Measurements from ENCODE around the gene ACY1.

The ACY1 gene

GRCh38 chr3:51974277-51974962 lies 8.9 kb upstream of the ACY1 start:
- Histone ChIP-seq H3K9me3 (ENCODE audit: control insufficient read depth in 2 of 2, low read length in 2 of 2) (no peaks in the 10 kb centered on the region), H3K27ac (ENCODE audit: low read depth in 2 of 2, low read length in 2 of 2) (peak overlapping the region; percentile 87 to 95), H3K4me3 (ENCODE audit: low read length in 2 of 2) (peak overlapping the region; percentile 90 to 95), H3K27me3 (ENCODE audit: control insufficient read depth in 2 of 2, insufficient read depth in 2 of 2, low read length in 2 of 2) (no peaks in the 10 kb centered on the region), H3K9ac (ENCODE audit: low read depth in 1 of 2, low read length in 2 of 2) (peak overlapping the region; percentile 92 to 96), H3K36me3 (ENCODE audit: control insufficient read depth in 2 of 2, insufficient read depth in 2 of 2, low read length in 2 of 2) (peaks cover 0 to 4% of the 10 kb centered on the region in 2 donors), H3K4me1 (ENCODE audit: control insufficient read depth in 2 of 2, insufficient read depth in 2 of 2, low read length in 2 of 2) (peaks cover 16 to 18% of the 10 kb centered on the region in 2 donors)

DNA sequence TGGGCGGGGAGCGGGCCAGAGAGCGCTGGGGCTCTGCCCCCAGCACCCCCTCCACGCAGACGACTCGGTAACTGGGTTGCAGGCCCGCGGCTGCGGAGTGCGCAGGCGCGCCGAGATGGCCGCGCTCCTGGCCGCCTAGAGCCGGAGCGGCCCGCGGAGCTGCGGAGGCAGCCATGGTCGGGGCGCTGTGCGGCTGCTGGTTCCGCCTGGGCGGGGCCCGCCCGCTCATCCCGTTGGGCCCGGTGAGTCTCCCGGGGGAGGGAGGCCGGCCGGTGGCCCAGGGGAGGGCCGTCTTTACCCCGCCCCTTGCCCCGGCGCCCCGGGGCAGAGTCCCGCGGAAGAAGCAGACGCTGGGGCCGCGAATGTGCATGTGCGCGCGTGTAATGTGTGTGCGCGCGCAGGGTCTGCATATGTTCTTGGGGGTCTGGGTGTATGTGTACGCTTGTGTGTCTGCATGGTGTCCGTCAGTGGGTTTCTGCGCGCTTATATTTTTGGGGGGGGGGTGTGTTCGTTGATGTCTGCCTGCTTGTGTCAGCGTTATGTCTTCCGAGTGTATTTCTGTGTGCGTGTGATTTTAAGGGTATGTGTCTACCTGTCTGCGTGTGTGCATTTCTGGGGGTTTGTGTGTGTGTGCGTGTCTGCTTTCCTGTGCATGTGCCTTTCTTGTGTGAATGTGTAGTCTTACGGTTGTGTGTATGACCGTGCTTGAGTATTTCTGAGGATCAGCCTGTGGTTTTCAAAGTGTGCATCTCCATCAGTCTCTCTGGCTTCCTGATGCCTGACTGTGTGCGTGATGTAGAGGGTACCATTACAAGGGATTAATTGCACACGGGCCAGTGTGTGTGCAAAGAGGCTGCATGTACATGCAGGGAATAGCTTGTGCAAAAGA lies 8.1 kb upstream of the ACY1 start, which contains the start of gene ABHD14A:
Gene ABHD14A, plus strand, starts transcription at position 102 of the 889 bp plus-strand sequence. Its CDS starts 72 bp downstream, at position 174.
- Histone ChIP-seq H3K4me1 (ENCODE audit: control insufficient read depth in 2 of 2, insufficient read depth in 2 of 2, low read length in 2 of 2) (peaks cover 16 to 18% of the 10 kb centered on the region in 2 donors), H3K27ac (ENCODE audit: low read depth in 2 of 2, low read length in 2 of 2) (peak within 1 kb of the TSS; percentile 87 to 95), H3K9ac (ENCODE audit: low read depth in 1 of 2, low read length in 2 of 2) (peak within 1 kb of the TSS; percentile 92 to 96), H3K9me3 (ENCODE audit: control insufficient read depth in 2 of 2, low read length in 2 of 2) (no peaks in the 10 kb centered on the region), H3K36me3 (ENCODE audit: control insufficient read depth in 2 of 2, insufficient read depth in 2 of 2, low read length in 2 of 2) (no peaks in the 10 kb centered on the region), H3K4me3 (ENCODE audit: low read length in 2 of 2) (peak within 1 kb of the TSS; percentile 90 to 95), H3K27me3 (ENCODE audit: control insufficient read depth in 2 of 2, insufficient read depth in 2 of 2, low read length in 2 of 2) (no peaks in the 10 kb centered on the region)

DNA sequence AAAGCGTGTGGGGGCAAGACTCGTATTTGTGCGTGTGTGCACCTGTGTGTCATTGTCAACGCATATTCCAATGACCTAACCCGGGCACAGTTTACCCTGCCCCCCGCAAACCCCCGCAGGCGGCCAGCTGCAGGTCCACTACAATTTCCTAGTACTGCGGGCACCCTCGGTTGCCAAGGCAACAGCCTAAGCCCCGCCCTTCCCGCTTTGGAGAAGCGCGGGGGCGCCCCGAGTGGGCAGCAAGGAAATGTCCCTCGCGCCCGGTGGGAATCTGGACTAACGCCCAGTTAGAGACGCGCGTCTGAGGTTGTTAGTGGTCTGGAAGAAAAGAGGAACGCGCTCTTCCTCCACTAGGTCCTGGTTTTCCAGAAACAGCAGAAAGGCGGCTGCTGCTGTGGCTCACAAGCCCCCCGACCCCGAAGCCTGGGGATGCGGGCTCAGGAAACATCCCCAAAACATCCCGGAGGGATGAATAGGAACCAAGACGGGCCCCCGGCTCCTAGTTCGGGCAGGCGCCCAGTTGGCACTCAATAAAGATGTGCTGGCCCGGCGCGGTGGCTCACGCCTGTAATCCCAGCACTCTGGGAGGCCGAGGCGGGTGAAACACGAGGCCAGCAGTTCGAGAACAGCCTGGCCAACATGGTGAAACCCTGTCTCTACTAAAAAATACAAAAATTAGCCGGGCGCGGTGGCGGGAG lies 7.3 kb upstream of the ACY1 start:
- H3K9ac ChIP-seq (ENCODE audit: low read depth in 1 of 2, low read length in 2 of 2) = peak overlapping the region; percentile 63 to 96
- no peak overlapping the region for H3K27ac ChIP-seq (ENCODE audit: low read depth in 2 of 2, low read length in 2 of 2)
- peak overlapping the region; percentile 90 to 95 for H3K4me3 ChIP-seq (ENCODE audit: low read length in 2 of 2)
- no peaks in the 10 kb centered on the region for H3K9me3 ChIP-seq (ENCODE audit: control insufficient read depth in 2 of 2, low read length in 2 of 2)
- no peaks in the 10 kb centered on the region for H3K36me3 ChIP-seq (ENCODE audit: control insufficient read depth in 2 of 2, insufficient read depth in 2 of 2, low read length in 2 of 2)
- peaks cover 22% of the 10 kb centered on the region in 2 donors for H3K4me1 ChIP-seq (ENCODE audit: control insufficient read depth in 2 of 2, insufficient read depth in 2 of 2, low read length in 2 of 2)
- H3K27me3 ChIP-seq (ENCODE audit: control insufficient read depth in 2 of 2, insufficient read depth in 2 of 2, low read length in 2 of 2) = no peaks in the 10 kb centered on the region

DNA sequence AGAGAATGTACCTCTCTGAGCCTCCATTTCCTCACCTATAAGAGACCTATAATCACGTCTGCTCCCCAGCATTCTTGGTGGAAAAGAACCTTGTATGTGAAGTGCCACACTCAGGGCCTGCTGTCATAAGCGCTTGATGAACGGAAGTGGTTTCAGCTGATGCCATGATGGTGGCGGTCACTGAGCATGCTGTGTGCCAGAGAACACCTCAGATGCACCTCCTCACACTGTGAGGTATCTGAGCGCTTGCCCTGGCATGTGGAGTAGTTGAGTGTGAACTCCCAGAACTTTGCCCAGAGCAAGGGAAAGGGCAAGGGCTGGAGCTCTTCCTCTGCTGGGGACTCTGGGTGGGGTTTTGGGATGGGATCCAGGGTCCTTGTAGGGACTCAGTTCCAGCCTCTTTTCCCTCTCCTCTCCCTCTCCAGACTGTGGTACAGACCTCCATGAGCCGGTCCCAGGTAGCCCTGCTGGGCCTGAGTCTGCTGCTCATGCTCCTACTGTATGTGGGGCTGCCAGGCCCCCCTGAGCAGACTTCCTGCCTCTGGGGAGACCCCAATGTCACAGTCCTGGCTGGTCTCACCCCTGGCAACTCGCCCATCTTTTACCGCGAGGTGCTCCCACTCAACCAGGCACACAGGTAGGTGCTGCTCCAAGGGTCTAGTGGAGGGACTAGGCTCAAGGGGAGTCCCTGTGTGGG lies 5.7 kb upstream of the ACY1 start:
- no peak overlapping the region for H3K4me3 ChIP-seq (ENCODE audit: low read length in 2 of 2)
- peaks cover 31 to 34% of the 10 kb centered on the region in 2 donors for H3K4me1 ChIP-seq (ENCODE audit: control insufficient read depth in 2 of 2, insufficient read depth in 2 of 2, low read length in 2 of 2)
- H3K36me3 ChIP-seq (ENCODE audit: control insufficient read depth in 2 of 2, insufficient read depth in 2 of 2, low read length in 2 of 2) = no peaks in the 10 kb centered on the region
- H3K27ac ChIP-seq (ENCODE audit: low read depth in 2 of 2, low read length in 2 of 2) = no peak overlapping the region
- H3K9me3 ChIP-seq (ENCODE audit: control insufficient read depth in 2 of 2, low read length in 2 of 2) = no peaks in the 10 kb centered on the region
- no peak overlapping the region for H3K9ac ChIP-seq (ENCODE audit: low read depth in 1 of 2, low read length in 2 of 2)
- no peaks in the 10 kb centered on the region for H3K27me3 ChIP-seq (ENCODE audit: control insufficient read depth in 2 of 2, insufficient read depth in 2 of 2, low read length in 2 of 2)

DNA sequence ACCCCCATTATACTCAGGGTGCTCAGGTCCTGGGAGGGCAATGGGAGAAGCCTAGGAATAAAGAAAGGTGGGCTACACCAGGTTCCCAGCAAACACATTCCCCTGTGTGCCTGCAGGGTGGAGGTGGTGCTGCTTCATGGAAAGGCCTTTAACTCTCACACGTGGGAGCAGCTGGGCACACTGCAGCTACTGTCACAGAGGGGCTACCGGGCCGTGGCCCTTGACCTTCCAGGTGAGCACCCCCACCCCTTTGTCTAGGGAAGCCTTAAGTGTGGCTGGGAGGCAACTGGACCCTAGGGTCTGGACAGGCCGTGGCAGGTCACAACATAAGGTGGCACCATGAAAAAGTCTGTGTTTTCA lies 5.2 kb upstream of the ACY1 start:
- Histone ChIP-seq H3K27me3 (ENCODE audit: control insufficient read depth in 2 of 2, insufficient read depth in 2 of 2, low read length in 2 of 2) (no peaks in the 10 kb centered on the region), H3K9me3 (ENCODE audit: control insufficient read depth in 2 of 2, low read length in 2 of 2) (no peaks in the 10 kb centered on the region), H3K4me3 (ENCODE audit: low read length in 2 of 2) (no peak overlapping the region), H3K4me1 (ENCODE audit: control insufficient read depth in 2 of 2, insufficient read depth in 2 of 2, low read length in 2 of 2) (peaks cover 35 to 36% of the 10 kb centered on the region in 2 donors), H3K9ac (ENCODE audit: low read depth in 1 of 2, low read length in 2 of 2) (no peak overlapping the region), H3K27ac (ENCODE audit: low read depth in 2 of 2, low read length in 2 of 2) (no peak overlapping the region), H3K36me3 (ENCODE audit: control insufficient read depth in 2 of 2, insufficient read depth in 2 of 2, low read length in 2 of 2) (no peaks in the 10 kb centered on the region)

GRCh38 chr3:51980253-51980652 lies 3.1 kb upstream of the ACY1 start:
- Histone ChIP-seq H3K9ac (ENCODE audit: low read depth in 1 of 2, low read length in 2 of 2) (no peak overlapping the region), H3K36me3 (ENCODE audit: control insufficient read depth in 2 of 2, insufficient read depth in 2 of 2, low read length in 2 of 2) (no peaks in the 10 kb centered on the region), H3K4me3 (ENCODE audit: low read length in 2 of 2) (no peak overlapping the region), H3K27me3 (ENCODE audit: control insufficient read depth in 2 of 2, insufficient read depth in 2 of 2, low read length in 2 of 2) (no peaks in the 10 kb centered on the region), H3K27ac (ENCODE audit: low read depth in 2 of 2, low read length in 2 of 2) (no peak overlapping the region), H3K4me1 (ENCODE audit: control insufficient read depth in 2 of 2, insufficient read depth in 2 of 2, low read length in 2 of 2) (peaks cover 34 to 38% of the 10 kb centered on the region in 2 donors), H3K9me3 (ENCODE audit: control insufficient read depth in 2 of 2, low read length in 2 of 2) (no peaks in the 10 kb centered on the region)

GRCh38 chr3:51982352-51982837 lies 940 bp upstream of the ACY1 start:
- H3K4me1 ChIP-seq (ENCODE audit: control insufficient read depth in 2 of 2, insufficient read depth in 2 of 2, low read length in 2 of 2) = peaks cover 44 to 45% of the 10 kb centered on the region in 2 donors
- no peaks in the 10 kb centered on the region for H3K27me3 ChIP-seq (ENCODE audit: control insufficient read depth in 2 of 2, insufficient read depth in 2 of 2, low read length in 2 of 2)
- peak overlapping the region; percentile 97 to 100 for H3K27ac ChIP-seq (ENCODE audit: low read depth in 2 of 2, low read length in 2 of 2)
- no peaks in the 10 kb centered on the region for H3K9me3 ChIP-seq (ENCODE audit: control insufficient read depth in 2 of 2, low read length in 2 of 2)
- peak overlapping the region; percentile 64 to 95 for H3K4me3 ChIP-seq (ENCODE audit: low read length in 2 of 2)
- peak overlapping the region; percentile 74 to 80 for H3K9ac ChIP-seq (ENCODE audit: low read depth in 1 of 2, low read length in 2 of 2)
- no peaks in the 10 kb centered on the region for H3K36me3 ChIP-seq (ENCODE audit: control insufficient read depth in 2 of 2, insufficient read depth in 2 of 2, low read length in 2 of 2)

- H3K27me3 ChIP-seq (ENCODE audit: control insufficient read depth in 2 of 2, insufficient read depth in 2 of 2, low read length in 2 of 2) = no peaks in the 10 kb centered on the region
- H3K27ac ChIP-seq (ENCODE audit: low read depth in 2 of 2, low read length in 2 of 2) = peak overlapping the region; percentile 97 to 100
- H3K36me3 ChIP-seq (ENCODE audit: control insufficient read depth in 2 of 2, insufficient read depth in 2 of 2, low read length in 2 of 2) = peaks cover 0 to 1% of the 10 kb centered on the region in 2 donors
- no peaks in the 10 kb centered on the region for H3K9me3 ChIP-seq (ENCODE audit: control insufficient read depth in 2 of 2, low read length in 2 of 2)
- peak overlapping the region; percentile 64 to 95 for H3K4me3 ChIP-seq (ENCODE audit: low read length in 2 of 2)
- peak overlapping the region; percentile 74 to 80 for H3K9ac ChIP-seq (ENCODE audit: low read depth in 1 of 2, low read length in 2 of 2)
- H3K4me1 ChIP-seq (ENCODE audit: control insufficient read depth in 2 of 2, insufficient read depth in 2 of 2, low read length in 2 of 2) = peaks cover 44 to 45% of the 10 kb centered on the region in 2 donors
Observed at GRCh38 chr3:51983578-51984268, 388 bp downstream of the ACY1 start.

DNA sequence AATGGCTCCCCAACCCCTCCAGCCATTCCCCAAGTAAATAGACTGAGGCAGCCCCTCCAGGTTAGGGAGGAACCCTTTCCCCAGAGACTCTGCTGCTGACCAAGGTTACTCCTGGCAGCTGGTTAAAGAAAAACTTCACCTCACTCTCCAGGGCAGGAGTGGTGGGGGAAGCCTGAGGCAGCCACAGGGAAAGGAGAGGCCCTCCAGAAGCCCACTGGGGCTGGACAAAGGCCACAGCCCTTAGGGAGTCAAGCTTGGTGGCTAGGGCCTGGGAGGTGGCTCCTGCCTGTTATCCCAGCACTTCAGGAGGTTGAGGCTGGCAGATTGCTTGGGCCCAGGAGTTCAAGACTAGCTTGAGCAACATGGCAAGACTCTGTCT lies 923 bp downstream of the ACY1 start:
- peak overlapping the region; percentile 74 to 80 for H3K9ac ChIP-seq (ENCODE audit: low read depth in 1 of 2, low read length in 2 of 2)
- peak overlapping the region; percentile 97 to 100 for H3K27ac ChIP-seq (ENCODE audit: low read depth in 2 of 2, low read length in 2 of 2)
- no peaks in the 10 kb centered on the region for H3K27me3 ChIP-seq (ENCODE audit: control insufficient read depth in 2 of 2, insufficient read depth in 2 of 2, low read length in 2 of 2)
- H3K9me3 ChIP-seq (ENCODE audit: control insufficient read depth in 2 of 2, low read length in 2 of 2) = no peaks in the 10 kb centered on the region
- peaks cover 44 to 45% of the 10 kb centered on the region in 2 donors for H3K4me1 ChIP-seq (ENCODE audit: control insufficient read depth in 2 of 2, insufficient read depth in 2 of 2, low read length in 2 of 2)
- H3K36me3 ChIP-seq (ENCODE audit: control insufficient read depth in 2 of 2, insufficient read depth in 2 of 2, low read length in 2 of 2) = peaks cover 0 to 3% of the 10 kb centered on the region in 2 donors
- H3K4me3 ChIP-seq (ENCODE audit: low read length in 2 of 2) = peak overlapping the region in 1 of 2 donors; percentile 95

All from mucosa of rectum (tissue), 2 donors.